ENCODE results near the gene AQP9.

DNA sequence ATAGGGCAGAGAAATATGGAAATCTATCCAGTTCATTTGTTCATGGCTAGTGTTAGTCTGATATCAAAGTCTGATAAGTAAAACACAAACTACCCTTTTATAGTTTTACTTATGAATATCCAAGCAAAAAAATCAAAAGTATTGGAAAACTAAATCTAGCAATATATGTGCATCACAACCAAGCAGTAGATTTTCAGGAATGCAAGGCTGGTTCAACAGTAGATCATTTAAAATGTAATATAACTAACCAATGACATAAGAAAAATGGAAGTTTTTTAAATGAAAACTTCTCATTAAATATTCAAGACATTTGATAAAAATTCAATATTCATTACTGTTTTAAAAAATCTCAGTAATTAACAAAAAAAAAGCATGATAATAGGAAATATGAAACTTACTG, 12.8 kb upstream of the AQP9 start:
- TF ChIP-seq, protein P1, sequence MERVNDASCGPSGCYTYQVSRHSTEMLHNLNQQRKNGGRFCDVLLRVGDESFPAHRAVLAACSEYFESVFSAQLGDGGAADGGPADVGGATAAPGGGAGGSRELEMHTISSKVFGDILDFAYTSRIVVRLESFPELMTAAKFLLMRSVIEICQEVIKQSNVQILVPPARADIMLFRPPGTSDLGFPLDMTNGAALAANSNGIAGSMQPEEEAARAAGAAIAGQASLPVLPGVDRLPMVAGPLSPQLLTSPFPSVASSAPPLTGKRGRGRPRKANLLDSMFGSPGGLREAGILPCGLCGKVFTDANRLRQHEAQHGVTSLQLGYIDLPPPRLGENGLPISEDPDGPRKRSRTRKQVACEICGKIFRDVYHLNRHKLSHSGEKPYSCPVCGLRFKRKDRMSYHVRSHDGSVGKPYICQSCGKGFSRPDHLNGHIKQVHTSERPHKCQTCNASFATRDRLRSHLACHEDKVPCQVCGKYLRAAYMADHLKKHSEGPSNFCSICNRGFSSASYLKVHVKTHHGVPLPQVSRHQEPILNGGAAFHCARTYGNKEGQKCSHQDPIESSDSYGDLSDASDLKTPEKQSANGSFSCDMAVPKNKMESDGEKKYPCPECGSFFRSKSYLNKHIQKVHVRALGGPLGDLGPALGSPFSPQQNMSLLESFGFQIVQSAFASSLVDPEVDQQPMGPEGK (CRISPR knock-in tag; IDR thresholded peaks at IDR 0.05; ENCODE audit: borderline replicate concordance), result no peak
- TF ChIP-seq, protein P2, sequence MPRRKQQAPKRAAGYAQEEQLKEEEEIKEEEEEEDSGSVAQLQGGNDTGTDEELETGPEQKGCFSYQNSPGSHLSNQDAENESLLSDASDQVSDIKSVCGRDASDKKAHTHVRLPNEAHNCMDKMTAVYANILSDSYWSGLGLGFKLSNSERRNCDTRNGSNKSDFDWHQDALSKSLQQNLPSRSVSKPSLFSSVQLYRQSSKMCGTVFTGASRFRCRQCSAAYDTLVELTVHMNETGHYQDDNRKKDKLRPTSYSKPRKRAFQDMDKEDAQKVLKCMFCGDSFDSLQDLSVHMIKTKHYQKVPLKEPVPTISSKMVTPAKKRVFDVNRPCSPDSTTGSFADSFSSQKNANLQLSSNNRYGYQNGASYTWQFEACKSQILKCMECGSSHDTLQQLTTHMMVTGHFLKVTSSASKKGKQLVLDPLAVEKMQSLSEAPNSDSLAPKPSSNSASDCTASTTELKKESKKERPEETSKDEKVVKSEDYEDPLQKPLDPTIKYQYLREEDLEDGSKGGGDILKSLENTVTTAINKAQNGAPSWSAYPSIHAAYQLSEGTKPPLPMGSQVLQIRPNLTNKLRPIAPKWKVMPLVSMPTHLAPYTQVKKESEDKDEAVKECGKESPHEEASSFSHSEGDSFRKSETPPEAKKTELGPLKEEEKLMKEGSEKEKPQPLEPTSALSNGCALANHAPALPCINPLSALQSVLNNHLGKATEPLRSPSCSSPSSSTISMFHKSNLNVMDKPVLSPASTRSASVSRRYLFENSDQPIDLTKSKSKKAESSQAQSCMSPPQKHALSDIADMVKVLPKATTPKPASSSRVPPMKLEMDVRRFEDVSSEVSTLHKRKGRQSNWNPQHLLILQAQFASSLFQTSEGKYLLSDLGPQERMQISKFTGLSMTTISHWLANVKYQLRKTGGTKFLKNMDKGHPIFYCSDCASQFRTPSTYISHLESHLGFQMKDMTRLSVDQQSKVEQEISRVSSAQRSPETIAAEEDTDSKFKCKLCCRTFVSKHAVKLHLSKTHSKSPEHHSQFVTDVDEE (CRISPR knock-in tag; IDR thresholded peaks at IDR 0.05), result no peak
- TF ChIP-seq CSDC2 (CRISPR knock-in tag; IDR thresholded peaks at IDR 0.05) (no peak), ZFP3 (CRISPR knock-in tag; IDR thresholded peaks at IDR 0.05) (no peak), ARNTL (CRISPR knock-in tag; IDR thresholded peaks at IDR 0.05; ENCODE audit: borderline replicate concordance, low read depth) (no peak), ISL1 (CRISPR knock-in tag; IDR thresholded peaks at IDR 0.05) (no peak), OSR1 (CRISPR knock-in tag; IDR thresholded peaks at IDR 0.05) (no peak), ZNF8 (CRISPR knock-in tag; IDR thresholded peaks at IDR 0.05) (no peak)
- TF ChIP-seq, protein P3, sequence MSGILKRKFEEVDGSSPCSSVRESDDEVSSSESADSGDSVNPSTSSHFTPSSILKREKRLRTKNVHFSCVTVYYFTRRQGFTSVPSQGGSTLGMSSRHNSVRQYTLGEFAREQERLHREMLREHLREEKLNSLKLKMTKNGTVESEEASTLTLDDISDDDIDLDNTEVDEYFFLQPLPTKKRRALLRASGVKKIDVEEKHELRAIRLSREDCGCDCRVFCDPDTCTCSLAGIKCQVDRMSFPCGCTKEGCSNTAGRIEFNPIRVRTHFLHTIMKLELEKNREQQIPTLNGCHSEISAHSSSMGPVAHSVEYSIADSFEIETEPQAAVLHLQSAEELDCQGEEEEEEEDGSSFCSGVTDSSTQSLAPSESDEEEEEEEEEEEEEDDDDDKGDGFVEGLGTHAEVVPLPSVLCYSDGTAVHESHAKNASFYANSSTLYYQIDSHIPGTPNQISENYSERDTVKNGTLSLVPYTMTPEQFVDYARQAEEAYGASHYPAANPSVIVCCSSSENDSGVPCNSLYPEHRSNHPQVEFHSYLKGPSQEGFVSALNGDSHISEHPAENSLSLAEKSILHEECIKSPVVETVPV (CRISPR knock-in tag; IDR thresholded peaks at IDR 0.05), result no peak
- TF ChIP-seq, protein P4, sequence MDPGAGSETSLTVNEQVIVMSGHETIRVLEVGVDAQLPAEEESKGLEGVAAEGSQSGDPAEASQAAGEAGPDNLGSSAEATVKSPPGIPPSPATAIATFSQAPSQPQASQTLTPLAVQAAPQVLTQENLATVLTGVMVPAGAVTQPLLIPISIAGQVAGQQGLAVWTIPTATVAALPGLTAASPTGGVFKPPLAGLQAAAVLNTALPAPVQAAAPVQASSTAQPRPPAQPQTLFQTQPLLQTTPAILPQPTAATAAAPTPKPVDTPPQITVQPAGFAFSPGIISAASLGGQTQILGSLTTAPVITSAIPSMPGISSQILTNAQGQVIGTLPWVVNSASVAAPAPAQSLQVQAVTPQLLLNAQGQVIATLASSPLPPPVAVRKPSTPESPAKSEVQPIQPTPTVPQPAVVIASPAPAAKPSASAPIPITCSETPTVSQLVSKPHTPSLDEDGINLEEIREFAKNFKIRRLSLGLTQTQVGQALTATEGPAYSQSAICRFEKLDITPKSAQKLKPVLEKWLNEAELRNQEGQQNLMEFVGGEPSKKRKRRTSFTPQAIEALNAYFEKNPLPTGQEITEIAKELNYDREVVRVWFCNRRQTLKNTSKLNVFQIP (CRISPR knock-in tag; IDR thresholded peaks at IDR 0.05; ENCODE audit: borderline replicate concordance, low read depth), result no peak
- TF ChIP-seq, protein P5, sequence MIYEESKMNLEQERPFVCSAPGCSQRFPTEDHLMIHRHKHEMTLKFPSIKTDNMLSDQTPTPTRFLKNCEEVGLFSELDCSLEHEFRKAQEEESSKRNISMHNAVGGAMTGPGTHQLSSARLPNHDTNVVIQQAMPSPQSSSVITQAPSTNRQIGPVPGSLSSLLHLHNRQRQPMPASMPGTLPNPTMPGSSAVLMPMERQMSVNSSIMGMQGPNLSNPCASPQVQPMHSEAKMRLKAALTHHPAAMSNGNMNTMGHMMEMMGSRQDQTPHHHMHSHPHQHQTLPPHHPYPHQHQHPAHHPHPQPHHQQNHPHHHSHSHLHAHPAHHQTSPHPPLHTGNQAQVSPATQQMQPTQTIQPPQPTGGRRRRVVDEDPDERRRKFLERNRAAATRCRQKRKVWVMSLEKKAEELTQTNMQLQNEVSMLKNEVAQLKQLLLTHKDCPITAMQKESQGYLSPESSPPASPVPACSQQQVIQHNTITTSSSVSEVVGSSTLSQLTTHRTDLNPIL (CRISPR knock-in tag; IDR thresholded peaks at IDR 0.05; ENCODE audit: low read depth), result no peak
